Neural crest cell (in vitro differentiated cells): ENCODE measurements around the gene HEBP1. TPM values are rescaled to one million over a fixed set of nuclear protein-coding genes. Genes with fewer than 3 reads are reported as not detected.

Source experiments
- DNase-seq: peaks from one replicate; pipeline ENCODE4 v3.0.0; 2021; ENCODE audit warnings: low read depth, mixed read lengths, low spot score
- H3K27ac Mint-ChIP-seq: one replicate; pipeline ENCODE4 v1.8.0; 2021; ENCODE audit warnings: mild to moderate bottlenecking, mixed read lengths; ENCODE audit not compliant: unreplicated experiment
- H3K27me3 Mint-ChIP-seq: 2 replicates; pipeline ENCODE4 v1.8.0; 2021; ENCODE audit warnings: low read depth, mild to moderate bottlenecking, mixed read lengths
- H3K36me3 Mint-ChIP-seq: 2 replicates; pipeline ENCODE4 v1.8.0; 2021; ENCODE audit warnings: low read depth, mild to moderate bottlenecking, mixed read lengths
- H3K4me1 Mint-ChIP-seq: 2 replicates; pipeline ENCODE4 v1.8.0; 2021; ENCODE audit warnings: mixed read lengths
- H3K4me3 Mint-ChIP-seq: one replicate; pipeline ENCODE4 v1.8.0; 2021; ENCODE audit warnings: mild to moderate bottlenecking, mixed read lengths
- H3K9me3 Mint-ChIP-seq: 2 replicates; pipeline ENCODE4 v1.8.0; 2021; ENCODE audit warnings: mixed read lengths
- total RNA-seq: library from RNA; stranded (reverse); gene quantifications from 2 replicates; pipeline ENCODE4 v1.2.1, GENCODE V29; 2021
- TF ChIP-seq, protein P1 (sequence below): fragments of 200-600 bp; sonication (generic); conservative IDR thresholded peaks from 2 replicates; pipeline ENCODE4 v1.5.0; 2021; ENCODE audit warnings: antibody characterized with exemption, mild to moderate bottlenecking

Gene HEBP1
- total RNA-seq, 1 donor from 2014 or later = 23.6 TPM

DNA sequence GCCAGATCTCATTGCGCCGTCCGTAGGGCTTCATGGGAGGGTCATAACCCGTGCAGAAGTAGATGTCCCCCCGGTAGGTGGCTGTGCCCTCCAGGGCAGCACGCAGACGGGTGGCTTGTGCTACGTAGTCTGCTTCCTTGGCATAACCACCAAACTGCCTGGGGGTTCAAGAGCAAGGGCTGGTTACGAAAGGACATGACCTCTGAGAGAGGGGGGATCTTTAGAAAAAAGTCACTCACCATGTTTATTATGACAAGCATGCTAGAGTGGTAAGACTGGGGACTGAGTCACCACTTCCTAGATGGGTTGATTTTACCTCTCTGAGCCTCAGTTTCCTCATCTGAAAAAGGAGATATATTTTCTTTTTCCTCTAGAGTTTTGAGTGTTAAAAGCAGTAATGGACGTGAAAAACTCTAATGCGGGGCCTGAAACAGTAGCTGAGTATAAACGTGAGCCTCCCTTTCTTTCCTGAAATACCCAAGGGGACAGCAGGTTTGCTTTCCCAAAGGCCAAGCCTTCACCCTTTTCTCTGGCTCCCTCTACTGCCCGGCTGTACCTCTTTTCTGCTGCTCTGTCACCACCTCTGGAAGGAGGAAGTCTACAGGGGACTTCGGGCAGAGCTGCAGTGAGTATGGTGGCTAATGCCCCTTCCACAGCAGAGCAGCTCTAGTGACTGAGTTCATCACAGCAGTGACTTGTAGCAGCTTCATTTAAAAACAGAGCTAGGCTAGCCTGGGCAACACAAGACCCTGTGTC is 24.6 kb downstream of the HEBP1 start:
- Mint-ChIP-seq H3K27ac (no peak overlapping the region), H3K4me3 (no peak overlapping the region), H3K27me3 (no peaks in the 10 kb centered on the region), H3K4me1 (no peaks in the 10 kb centered on the region), H3K36me3 (peaks cover 43% of the 10 kb centered on the region), H3K9me3 (peaks cover 9% of the 10 kb centered on the region)
- DNase-seq = no peak
- TF ChIP-seq, protein P1, sequence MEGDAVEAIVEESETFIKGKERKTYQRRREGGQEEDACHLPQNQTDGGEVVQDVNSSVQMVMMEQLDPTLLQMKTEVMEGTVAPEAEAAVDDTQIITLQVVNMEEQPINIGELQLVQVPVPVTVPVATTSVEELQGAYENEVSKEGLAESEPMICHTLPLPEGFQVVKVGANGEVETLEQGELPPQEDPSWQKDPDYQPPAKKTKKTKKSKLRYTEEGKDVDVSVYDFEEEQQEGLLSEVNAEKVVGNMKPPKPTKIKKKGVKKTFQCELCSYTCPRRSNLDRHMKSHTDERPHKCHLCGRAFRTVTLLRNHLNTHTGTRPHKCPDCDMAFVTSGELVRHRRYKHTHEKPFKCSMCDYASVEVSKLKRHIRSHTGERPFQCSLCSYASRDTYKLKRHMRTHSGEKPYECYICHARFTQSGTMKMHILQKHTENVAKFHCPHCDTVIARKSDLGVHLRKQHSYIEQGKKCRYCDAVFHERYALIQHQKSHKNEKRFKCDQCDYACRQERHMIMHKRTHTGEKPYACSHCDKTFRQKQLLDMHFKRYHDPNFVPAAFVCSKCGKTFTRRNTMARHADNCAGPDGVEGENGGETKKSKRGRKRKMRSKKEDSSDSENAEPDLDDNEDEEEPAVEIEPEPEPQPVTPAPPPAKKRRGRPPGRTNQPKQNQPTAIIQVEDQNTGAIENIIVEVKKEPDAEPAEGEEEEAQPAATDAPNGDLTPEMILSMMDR = no peak

DNA sequence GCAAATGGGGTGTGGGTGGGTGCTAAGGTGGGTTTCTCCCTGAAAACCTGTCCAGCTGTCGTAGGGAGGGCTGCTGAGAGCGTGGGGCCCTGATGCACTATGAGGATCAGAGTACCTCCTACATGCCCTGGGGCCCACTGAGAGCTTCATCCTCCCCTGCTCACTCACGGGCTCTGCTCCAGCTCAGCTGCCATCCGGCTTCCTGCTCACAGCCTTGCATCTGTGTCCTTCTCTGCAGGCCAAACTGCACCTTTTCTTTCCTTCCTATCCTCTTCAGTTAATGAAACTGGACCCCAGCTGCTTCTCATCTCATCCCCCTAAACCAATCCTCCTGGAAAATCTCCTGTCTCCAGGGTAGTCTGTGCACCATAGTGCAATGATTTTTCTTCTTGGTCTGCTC is 25.9 kb downstream of the HEBP1 start:
- Mint-ChIP-seq H3K27me3 (no peaks in the 10 kb centered on the region), H3K4me1 (no peaks in the 10 kb centered on the region), H3K9me3 (peaks cover 9% of the 10 kb centered on the region), H3K4me3 (no peak overlapping the region), H3K27ac (peak overlapping the region; percentile 20), H3K36me3 (peaks cover 43% of the 10 kb centered on the region)
- TF ChIP-seq, protein P1 = no peak
- DNase-seq = no peak

DNA sequence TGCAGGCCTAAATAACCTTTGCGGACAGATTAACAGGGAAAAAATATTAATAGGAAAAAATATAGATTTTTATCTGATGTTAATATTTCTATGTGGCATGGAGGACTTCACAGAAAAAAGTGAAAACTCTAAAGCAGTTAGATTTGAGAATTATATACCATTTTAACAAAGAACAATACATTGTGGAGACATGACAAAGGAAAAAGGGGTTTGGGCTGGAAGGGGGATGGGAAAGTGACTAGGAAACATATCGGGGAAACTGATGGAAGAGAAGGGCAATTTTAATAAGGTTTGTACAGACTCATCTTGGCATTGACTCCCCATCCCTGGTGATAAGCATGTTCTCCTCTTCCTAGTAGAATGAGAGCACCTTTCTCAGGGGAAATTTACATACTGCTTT is 27.0 kb downstream of the HEBP1 start:
- H3K36me3 Mint-ChIP-seq = peaks cover 47% of the 10 kb centered on the region
- DNase-seq = no peak
- H3K4me1 Mint-ChIP-seq = no peaks in the 10 kb centered on the region
- TF ChIP-seq, protein P1 = no peak
- H3K9me3 Mint-ChIP-seq = peaks cover 9% of the 10 kb centered on the region
- no peak overlapping the region for H3K4me3 Mint-ChIP-seq
- H3K27me3 Mint-ChIP-seq = no peaks in the 10 kb centered on the region
- no peak overlapping the region for H3K27ac Mint-ChIP-seq

DNA sequence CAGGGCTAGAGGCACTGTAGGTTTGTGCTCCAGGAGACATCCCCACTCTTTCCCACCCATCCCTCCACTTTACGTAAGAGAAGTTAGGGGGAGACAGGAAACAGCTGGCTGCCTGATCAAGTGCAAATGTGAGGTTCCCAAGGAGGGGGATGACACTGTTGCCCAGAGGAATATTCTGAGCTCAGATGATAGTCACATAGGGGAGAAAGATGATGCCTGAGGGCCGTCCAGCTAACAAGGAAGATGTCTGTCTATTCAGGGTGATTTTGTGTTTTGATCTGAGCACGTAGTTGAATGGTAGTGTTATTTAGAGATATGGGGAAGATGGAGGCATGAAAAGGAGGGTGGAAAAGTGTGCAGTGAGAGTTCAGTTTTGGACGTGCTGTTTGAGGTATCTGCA is 34.2 kb downstream of the HEBP1 start:
- Mint-ChIP-seq H3K4me1 (peaks cover 5% of the 10 kb centered on the region), H3K27ac (no peak overlapping the region), H3K36me3 (peaks cover 10% of the 10 kb centered on the region), H3K4me3 (no peak overlapping the region), H3K27me3 (no peaks in the 10 kb centered on the region), H3K9me3 (no peaks in the 10 kb centered on the region)
- TF ChIP-seq, protein P1 = no peak
- no peak for DNase-seq

DNA sequence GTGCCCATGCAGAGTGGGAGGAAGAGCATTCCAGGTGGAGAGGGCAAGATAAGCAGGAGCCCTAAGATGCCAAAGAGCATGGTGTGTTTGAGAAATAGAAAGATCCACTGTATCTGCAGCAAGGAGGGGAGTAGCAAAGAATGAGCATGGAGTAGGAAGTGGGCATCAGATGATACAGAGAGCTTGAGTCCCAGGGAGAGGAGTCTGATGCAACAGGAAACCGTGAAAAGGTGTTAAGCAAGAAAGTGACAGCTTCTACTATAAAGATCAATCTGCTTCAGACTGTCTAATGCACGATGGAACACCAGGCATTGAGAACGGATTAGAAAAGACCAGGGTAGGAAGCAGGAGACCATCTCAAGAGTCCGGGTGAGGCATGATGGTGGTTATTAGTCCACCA is 35.8 kb downstream of the HEBP1 start:
- Mint-ChIP-seq H3K36me3 (peaks cover 10% of the 10 kb centered on the region), H3K27me3 (no peaks in the 10 kb centered on the region), H3K4me1 (peaks cover 5% of the 10 kb centered on the region), H3K4me3 (no peak overlapping the region), H3K27ac (no peak overlapping the region), H3K9me3 (no peaks in the 10 kb centered on the region)
- no peak for DNase-seq
- TF ChIP-seq, protein P1 = no peak
